Gastrocnemius medialis (tissue), 4 donors: Measurements from ENCODE around the gene PRAMEF2.
"Not testable (repeated sequence)": the region's sequence is repeated elsewhere in the genome, so short reads cannot be mapped to it uniquely, and the experiment has no call there.

Source experiments
- CTCF ChIP-seq, 5 experiments: fragments of 450-650 bp in 3 of 5; fragments of 200-600 bp in 2 of 5; sonication (generic) in 2 of 5; IDR thresholded peaks in 4 of 5; conservative IDR thresholded peaks in 1 of 5; 1 replicate in 4 of 5; 2 replicates in 1 of 5; pipeline ENCODE4 v1.5.1; 2016 to 2019; ENCODE audit warnings: antibody characterized with exemption in 5 of 5, mild to moderate bottlenecking in 3 of 5, moderate library complexity in 3 of 5
- POLR2A ChIP-seq, 2 donors: fragments of 450-650 bp; IDR thresholded peaks; one replicate each; pipeline ENCODE4 v1.6.1; 2017; ENCODE audit warnings: antibody characterized with exemption in 2 of 2, mild to moderate bottlenecking in 2 of 2, moderate library complexity in 2 of 2

- not testable (repeated sequence) for TF ChIP-seq POLR2A (IDR thresholded peaks at IDR 0.05); CTCF (IDR thresholded peaks at IDR 0.05 in 4 of 5, conservative IDR thresholded peaks at IDR 0.05 in 1 of 5)
Measured at GRCh38 chr1:12819061-12819460, 37.8 kb upstream of the PRAMEF2 start.
